Effector CD8-positive, alpha-beta T cell (primary cell): ENCODE data around the gene GNG7.
A peak's percentile ranks its signal among the peaks of the same experiment; 100 is the strongest.
"Not testable (repeated sequence)": the region's sequence is repeated elsewhere in the genome, so short reads cannot be mapped to it uniquely, and the experiment has no call there.

ENCODE experiments used
- DNase-seq: peaks from one replicate; lab custom pipeline; 2025; lab: John Stamatoyannopoulos, UW

The GNG7 gene

DNA sequence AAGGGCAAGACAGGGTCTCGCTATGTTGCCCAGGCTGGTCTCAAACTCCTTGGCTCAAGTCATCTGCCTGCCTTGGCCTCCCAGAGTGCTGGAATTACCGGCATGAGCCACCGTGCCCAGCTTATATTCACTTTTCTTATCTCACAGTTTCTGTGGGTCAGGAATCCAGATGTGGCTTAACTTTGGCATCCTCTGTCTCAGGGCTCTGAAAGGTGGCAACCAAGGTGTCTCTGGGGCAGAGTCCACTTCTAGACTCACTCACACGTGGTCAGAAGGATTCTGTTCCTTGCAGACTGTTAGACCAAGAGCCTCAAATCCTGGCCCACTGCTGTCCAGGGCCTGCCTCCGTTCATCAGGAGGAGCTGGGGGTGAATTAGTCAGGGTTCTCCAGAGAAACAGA is 238.1 kb downstream of the GNG7 start:
- no peak for DNase-seq

GRCh38 chr19:2463694-2464093 is 238.8 kb downstream of the GNG7 start:
- DNase-seq: not testable (repeated sequence)

DNA sequence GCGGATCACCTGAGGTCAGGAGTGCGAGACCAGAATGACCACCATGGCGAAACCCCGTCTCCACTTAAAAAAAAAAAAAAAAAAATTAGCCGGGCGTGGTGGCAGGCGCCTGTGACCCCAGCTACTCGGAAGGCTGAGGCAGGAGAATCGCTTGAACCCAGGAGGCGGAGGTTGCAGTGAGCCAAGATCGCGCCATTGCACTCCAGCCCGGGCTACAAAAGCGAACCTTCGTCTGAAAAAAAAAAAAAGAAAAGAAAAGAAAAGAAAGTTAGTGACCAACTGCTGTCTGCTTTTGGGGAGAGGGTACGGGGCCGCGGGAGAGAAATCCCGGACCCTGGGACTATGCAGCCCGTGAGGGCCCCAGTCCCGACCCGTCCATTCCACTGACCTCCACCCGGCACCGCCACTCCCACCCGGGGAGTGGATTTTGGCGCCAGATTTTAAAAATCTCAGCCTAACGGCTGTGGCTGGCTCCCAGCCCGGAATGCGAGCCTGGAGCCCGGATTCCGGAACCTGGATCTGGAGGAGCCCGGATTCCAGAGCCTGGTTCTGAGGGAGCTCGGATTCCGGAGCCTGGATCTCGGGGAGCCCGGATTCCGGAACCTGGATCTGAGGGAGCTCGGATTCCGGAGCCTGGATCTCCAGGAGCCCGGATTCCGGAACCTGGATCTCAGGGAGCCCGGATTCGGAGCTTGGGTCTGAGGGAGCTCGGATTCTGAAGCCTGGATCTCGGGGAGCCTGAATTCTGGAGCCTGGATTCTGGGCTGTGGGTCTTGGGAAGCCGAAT is 239.7 kb downstream of the GNG7 start:
- DNase-seq: no peak

- peak; percentile 33 for DNase-seq
Measured at GRCh38 chr19:2461751-2462634, 240.5 kb downstream of the GNG7 start.
